PC-9 (cell line): ENCODE results near the gene SH3PXD2B. TPM values are rescaled to one million over a fixed set of nuclear protein-coding genes. Genes with fewer than 3 reads are reported as not detected.

Experiments
- BruUV-seq: library from RNA; stranded (reverse); fragments of 400-500 nt; replicated peaks from 2 replicates; lab custom pipeline; 2021; lab: Mats Ljungman, UMichigan
- CTCF ChIA-PET: fragments of 300-600 bp; sonication (Branson Sonifier 250); formaldehyde crosslinking; loops from one replicate; lab custom pipeline; 2022; ENCODE audit warnings: antibody characterized with exemption; lab: Charles Lee
- POLR2A ChIA-PET: fragments of 300-600 bp; sonication (Branson Sonifier 250); formaldehyde crosslinking; loops from one replicate; lab custom pipeline; 2022; ENCODE audit warnings: antibody characterized with exemption; ENCODE audit not compliant: unreplicated experiment; lab: Charles Lee
- DNase-seq, 2 experiments: peaks; one replicate each; pipeline versions ENCODE4 v3.0.0 to v3.0.0-alpha.2; 2015 to 2022; ENCODE audit warnings: mixed read lengths in 1 of 2
- H2AFZ ChIP-seq: fragments of 200-600 bp; sonication (generic); 2 replicates; pipeline ENCODE4 v1.8.1; 2017; ENCODE audit warnings: antibody characterized with exemption
- H3F3A ChIP-seq: fragments of 200-600 bp; sonication (generic); 2 replicates; pipeline ENCODE4 v1.8.1; 2017; ENCODE audit warnings: antibody characterized with exemption, mild to moderate bottlenecking, low read depth; ENCODE audit not compliant: insufficient read depth
- H3K27ac ChIP-seq: fragments of 200-600 bp; sonication (generic); 2 replicates; pipeline ENCODE4 v1.6.1; 2016; ENCODE audit warnings: mixed run types
- H3K27me3 ChIP-seq: fragments of 200-600 bp; sonication (generic); 2 replicates; pipeline ENCODE4 v1.6.1; 2016; ENCODE audit warnings: low read depth, mixed run types; ENCODE audit not compliant: insufficient read depth
- H3K36me3 ChIP-seq: fragments of 200-600 bp; sonication (generic); 2 replicates; pipeline ENCODE4 v1.6.1; 2016; ENCODE audit warnings: low read depth, mixed run types
- H3K4me1 ChIP-seq: fragments of 200-600 bp; sonication (generic); replicated peaks from 2 replicates; pipeline ENCODE4 v1.6.1; 2016; ENCODE audit warnings: mixed run types; ENCODE audit not compliant: insufficient read depth
- H3K4me2 ChIP-seq: fragments of 200-600 bp; sonication (generic); 2 replicates; pipeline ENCODE4 v1.6.1; 2017; ENCODE audit warnings: mixed run types
- H3K4me3 ChIP-seq: fragments of 200-600 bp; sonication (generic); 2 replicates; pipeline ENCODE4 v1.6.1; 2016; ENCODE audit warnings: mixed run types
- H3K79me2 ChIP-seq: fragments of 200-600 bp; sonication (generic); 2 replicates; pipeline ENCODE4 v1.6.1; 2017; ENCODE audit warnings: low read depth, mixed run types
- H3K9me2 ChIP-seq: fragments of 200-600 bp; sonication (generic); 2 replicates; pipeline ENCODE4 v1.8.1; 2017; ENCODE audit warnings: mild to moderate bottlenecking; ENCODE audit not compliant: insufficient read depth
- H3K9me3 ChIP-seq: fragments of 200-600 bp; sonication (generic); 2 replicates; pipeline ENCODE4 v1.8.1; 2016; ENCODE audit warnings: low read depth; ENCODE audit not compliant: insufficient read depth
- H4K20me1 ChIP-seq: fragments of 200-600 bp; sonication (generic); 2 replicates; pipeline ENCODE4 v1.8.1; 2017; ENCODE audit not compliant: insufficient read depth
- EZH2 ChIP-seq: fragments of 200-600 bp; sonication (generic); IDR thresholded peaks from 2 replicates; pipeline ENCODE4 v1.8.0; 2017; ENCODE audit warnings: antibody characterized with exemption, low read depth
- intact Hi-C: fragments of 100-400 bp; cut with micrococcal nuclease; formaldehyde crosslinking; loops from one replicate; pipeline ENCODE4 v1.10.0; 2022; ENCODE audit not compliant: unreplicated experiment
- total RNA-seq: library from RNA; stranded (reverse); gene quantifications from 2 replicates; pipeline ENCODE4 v1.2.3, GENCODE V29; 2021
- TF ChIP-seq, protein P1 (sequence below): fragments of 200-600 bp; sonication (generic); conservative IDR thresholded peaks from 2 replicates; pipeline ENCODE4 v1.6.1; 2017; ENCODE audit warnings: mixed run types, antibody characterized with exemption, mild to moderate bottlenecking, moderate library complexity

SH3PXD2B gene
- total RNA-seq, 1 experiment from 2014 or later: 29.3 TPM

- H3K27ac ChIP-seq: no peak overlapping the region
- H3K27me3 ChIP-seq: peaks cover 6% of the 10 kb centered on the region; the same call in 1 of the 2 replicates
- H3K9me3 ChIP-seq: no peaks in the 10 kb centered on the region
- CTCF ChIA-PET: no interaction called here
- no peak overlapping the region for H2AFZ ChIP-seq
- H3F3A ChIP-seq: no peaks in the 10 kb centered on the region
- DNase-seq: no peak
- no peaks in the 10 kb centered on the region for H3K79me2 ChIP-seq
- H4K20me1 ChIP-seq: no peaks in the 10 kb centered on the region
- no TSS peak for BruUV-seq
- H3K36me3 ChIP-seq: no peaks in the 10 kb centered on the region
- no peaks in the 10 kb centered on the region for H3K4me1 ChIP-seq
- POLR2A ChIA-PET: no interaction called here
- H3K4me2 ChIP-seq: no peak overlapping the region
- intact Hi-C loops: loop anchor here (10.0 kb wide), 1 partner anchor 98 kb away; no protein-coding TSS in a partner anchor
- H3K4me3 ChIP-seq: no peak overlapping the region
- no peaks in the 10 kb centered on the region for H3K9me2 ChIP-seq
- TF ChIP-seq EZH2: no peak
- TF ChIP-seq, protein P1, sequence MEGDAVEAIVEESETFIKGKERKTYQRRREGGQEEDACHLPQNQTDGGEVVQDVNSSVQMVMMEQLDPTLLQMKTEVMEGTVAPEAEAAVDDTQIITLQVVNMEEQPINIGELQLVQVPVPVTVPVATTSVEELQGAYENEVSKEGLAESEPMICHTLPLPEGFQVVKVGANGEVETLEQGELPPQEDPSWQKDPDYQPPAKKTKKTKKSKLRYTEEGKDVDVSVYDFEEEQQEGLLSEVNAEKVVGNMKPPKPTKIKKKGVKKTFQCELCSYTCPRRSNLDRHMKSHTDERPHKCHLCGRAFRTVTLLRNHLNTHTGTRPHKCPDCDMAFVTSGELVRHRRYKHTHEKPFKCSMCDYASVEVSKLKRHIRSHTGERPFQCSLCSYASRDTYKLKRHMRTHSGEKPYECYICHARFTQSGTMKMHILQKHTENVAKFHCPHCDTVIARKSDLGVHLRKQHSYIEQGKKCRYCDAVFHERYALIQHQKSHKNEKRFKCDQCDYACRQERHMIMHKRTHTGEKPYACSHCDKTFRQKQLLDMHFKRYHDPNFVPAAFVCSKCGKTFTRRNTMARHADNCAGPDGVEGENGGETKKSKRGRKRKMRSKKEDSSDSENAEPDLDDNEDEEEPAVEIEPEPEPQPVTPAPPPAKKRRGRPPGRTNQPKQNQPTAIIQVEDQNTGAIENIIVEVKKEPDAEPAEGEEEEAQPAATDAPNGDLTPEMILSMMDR: no peak
Measured at GRCh38 chr5:172486451-172486850, 32.1 kb upstream of the SH3PXD2B start.

GRCh38 chr5:172485511-172486202, 31.3 kb upstream of the SH3PXD2B start:
- Histone ChIP-seq H3K9me3 (no peaks in the 10 kb centered on the region), H3K9me2 (no peaks in the 10 kb centered on the region), H2AFZ (no peak overlapping the region), H3K4me1 (no peaks in the 10 kb centered on the region), H3K79me2 (no peaks in the 10 kb centered on the region), H3K27me3 (peaks cover 6% of the 10 kb centered on the region; the same call in 1 of the 2 replicates), H3K4me2 (no peak overlapping the region), H3F3A (no peaks in the 10 kb centered on the region), H3K36me3 (no peaks in the 10 kb centered on the region), H3K27ac (no peak overlapping the region), H3K4me3 (no peak overlapping the region), H4K20me1 (no peaks in the 10 kb centered on the region)
- DNase-seq: no peak
- TF ChIP-seq, protein P1: no peak
- TF ChIP-seq EZH2: no peak
- intact Hi-C loops: loop anchor here (10.0 kb wide), 1 partner anchor 99 kb away; no protein-coding TSS in a partner anchor
- no TSS peak for BruUV-seq
- CTCF ChIA-PET: no interaction called here
- POLR2A ChIA-PET: no interaction called here

- Histone ChIP-seq H3K27me3 (peaks cover 6% of the 10 kb centered on the region; the same call in 1 of the 2 replicates), H3K9me2 (no peaks in the 10 kb centered on the region), H3K4me3 (no peak overlapping the region), H3K79me2 (no peaks in the 10 kb centered on the region), H3K4me2 (no peak overlapping the region), H3K9me3 (no peaks in the 10 kb centered on the region), H3K27ac (no peak overlapping the region), H3K36me3 (no peaks in the 10 kb centered on the region), H2AFZ (no peak overlapping the region), H3F3A (no peaks in the 10 kb centered on the region), H4K20me1 (no peaks in the 10 kb centered on the region), H3K4me1 (no peaks in the 10 kb centered on the region)
- POLR2A ChIA-PET: no interaction called here
- BruUV-seq: no TSS peak
- no peak for TF ChIP-seq EZH2
- TF ChIP-seq, protein P1: no peak
- intact Hi-C loops: loop anchor here (10.0 kb wide), 1 partner anchor 100 kb away; no protein-coding TSS in a partner anchor
- DNase-seq: no peak
- CTCF ChIA-PET: no interaction called here
Measured at GRCh38 chr5:172484664-172485063, 30.3 kb upstream of the SH3PXD2B start.
